ENCODE results near the gene RRH. TPM values are rescaled to one million over a fixed set of nuclear protein-coding genes. Genes with fewer than 3 reads are reported as not detected.

RRH gene
- total RNA-seq, 1 experiment from 2014 or later = not detected

DNA sequence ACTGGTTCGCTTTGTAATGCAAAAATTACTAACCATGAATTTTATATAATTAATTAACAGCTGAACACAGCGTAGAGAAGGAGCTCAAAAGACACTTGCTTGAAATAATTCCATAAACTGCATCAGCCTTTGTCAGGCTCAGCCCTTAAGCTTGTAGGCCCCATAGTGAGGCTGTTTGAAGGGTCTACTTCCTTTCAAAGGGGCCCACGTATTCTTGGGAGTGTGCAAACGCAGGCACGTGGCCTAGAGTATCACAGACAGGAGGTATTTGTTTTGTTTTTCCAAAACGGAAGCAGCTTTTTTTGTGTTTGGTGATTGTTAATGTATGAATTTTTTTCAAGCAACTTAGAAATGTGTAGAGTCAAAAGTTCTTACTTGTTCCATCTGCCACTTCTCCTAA lies 59.3 kb downstream of the RRH start:
- DNase-seq (ENCODE audit: low read depth) = no peak

DNA sequence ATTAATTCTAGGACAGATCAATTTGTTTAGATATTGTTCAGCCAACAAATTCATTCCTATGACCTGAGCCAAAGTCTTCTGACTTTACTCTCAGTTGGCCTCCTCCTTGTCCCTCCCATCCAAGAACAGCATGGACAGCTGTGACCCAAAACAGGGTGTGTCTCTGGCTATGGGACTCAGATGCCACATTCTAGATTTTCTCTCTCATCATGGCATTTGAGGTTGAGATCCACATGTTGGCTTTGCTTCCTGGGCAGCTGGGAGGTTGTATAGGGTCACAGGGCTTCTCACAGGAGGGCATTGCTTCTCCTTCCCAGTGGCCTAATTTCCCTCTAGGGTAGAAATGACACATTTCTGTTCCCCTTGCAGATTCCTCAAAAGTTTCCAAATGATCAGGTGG lies 62.3 kb downstream of the RRH start:
- no peak for DNase-seq (ENCODE audit: low read depth)

Other genes starting within 250 kb of the RRH start
- gene CASP6, start 124.5 kb upstream of the RRH start, total RNA-seq (2014; rRNA removed; shearing (Covaris generic)) = 28.6 and 54.1 TPM in 2 replicates
- 25.8 and 44.1 TPM in 2 replicates for gene PLA2G12A, start 97.9 kb upstream of the RRH start, total RNA-seq (2014; rRNA removed; shearing (Covaris generic))
- gene CFI, start 26.0 kb upstream of the RRH start, total RNA-seq (2014; rRNA removed; shearing (Covaris generic)) = 38.1 and 55.0 TPM in 2 replicates
- 3.6 and 8.7 TPM in 2 replicates for gene GAR1, start 12.2 kb upstream of the RRH start, total RNA-seq (2014; rRNA removed; shearing (Covaris generic))
- not detected in 2 replicates for gene LRIT3, start 20.1 kb downstream of the RRH start, total RNA-seq (2014; rRNA removed; shearing (Covaris generic))
- gene EGF, start 84.9 kb downstream of the RRH start, total RNA-seq (2014; rRNA removed; shearing (Covaris generic)) = 4.9 TPM in 2 replicates

Measured in M059J (cell line).